DND-41 (cell line): ENCODE results near the gene CEP55.

Experiments used
- ATAC-seq: fragments of 200-7000 bp; cut with Tn5 transposase; 3 replicates; pipeline ENCODE4 v1.9.1; 2021; ENCODE audit warnings: low read depth; ENCODE audit not compliant: insufficient read depth
- DNase-seq: peaks from one replicate; pipeline ENCODE4 v3.0.0-alpha.2; 2020
- H2AFZ ChIP-seq: 2 replicates; pipeline ENCODE4 v1.6.0; 2012; ENCODE audit warnings: low read depth, low read length
- H3K27ac ChIP-seq: 2 replicates; pipeline ENCODE4 v1.5.1; 2012; ENCODE audit warnings: low read length, inconsistent platforms
- H3K27me3 ChIP-seq: fragments of 200-600 bp; sonication (generic); 2 replicates; pipeline ENCODE4 v1.6.0; 2012; ENCODE audit warnings: low read length, mild to moderate bottlenecking, inconsistent platforms; ENCODE audit not compliant: insufficient read depth, poor library complexity
- H3K36me3 ChIP-seq: 2 replicates; pipeline ENCODE4 v1.5.1; 2012; ENCODE audit warnings: low read length, inconsistent platforms; ENCODE audit not compliant: insufficient read depth
- H3K4me1 ChIP-seq: 2 replicates; pipeline ENCODE4 v1.5.1; 2012; ENCODE audit warnings: mild to moderate bottlenecking, low read length; ENCODE audit not compliant: insufficient read depth
- H3K4me2 ChIP-seq: 2 replicates; pipeline ENCODE4 v1.6.0; 2012; ENCODE audit warnings: mild to moderate bottlenecking, moderate library complexity, low read length, inconsistent platforms; ENCODE audit not compliant: insufficient read depth
- H3K4me3 ChIP-seq, 2 experiments: fragments of 200-600 bp in 1 of 2; shearing (Covaris generic) in 1 of 2; 2 replicates each; pipeline ENCODE4 v1.5.1; 2012 to 2016; ENCODE audit warnings: inconsistent platforms in 2 of 2, low read length in 2 of 2, mild to moderate bottlenecking in 2 of 2, low read depth in 1 of 2, moderate library complexity in 1 of 2
- H3K79me2 ChIP-seq: 2 replicates; pipeline ENCODE4 v1.6.0; 2012; ENCODE audit warnings: low read length, inconsistent platforms; ENCODE audit not compliant: insufficient read depth
- H3K9ac ChIP-seq: 2 replicates; pipeline ENCODE4 v1.6.0; 2012; ENCODE audit warnings: low read depth, mild to moderate bottlenecking, inconsistent platforms, low read length, moderate library complexity
- H3K9me3 ChIP-seq: 2 replicates; pipeline ENCODE4 v1.5.1; 2012; ENCODE audit warnings: low read length, moderate library complexity, mild to moderate bottlenecking, inconsistent platforms; ENCODE audit not compliant: insufficient read depth, severe bottlenecking
- H4K20me1 ChIP-seq: 2 replicates; pipeline ENCODE4 v1.6.0; 2012; ENCODE audit warnings: low read length; ENCODE audit not compliant: insufficient read depth
- EZH2 ChIP-seq: IDR thresholded peaks from 3 replicates; pipeline ENCODE4 v1.6.1; 2012; ENCODE audit warnings: borderline replicate concordance, low read depth, mild to moderate bottlenecking, moderate library complexity, low read length, inconsistent platforms; ENCODE audit not compliant: severe bottlenecking
- TF ChIP-seq, protein P1 (sequence below): IDR thresholded peaks from 2 replicates; pipeline ENCODE4 v1.5.1; 2012; ENCODE audit warnings: borderline replicate concordance, low read length, moderate library complexity, mild to moderate bottlenecking; ENCODE audit not compliant: poor library complexity, severe bottlenecking; ENCODE audit errors: extremely low read depth

Gene CEP55

DNA sequence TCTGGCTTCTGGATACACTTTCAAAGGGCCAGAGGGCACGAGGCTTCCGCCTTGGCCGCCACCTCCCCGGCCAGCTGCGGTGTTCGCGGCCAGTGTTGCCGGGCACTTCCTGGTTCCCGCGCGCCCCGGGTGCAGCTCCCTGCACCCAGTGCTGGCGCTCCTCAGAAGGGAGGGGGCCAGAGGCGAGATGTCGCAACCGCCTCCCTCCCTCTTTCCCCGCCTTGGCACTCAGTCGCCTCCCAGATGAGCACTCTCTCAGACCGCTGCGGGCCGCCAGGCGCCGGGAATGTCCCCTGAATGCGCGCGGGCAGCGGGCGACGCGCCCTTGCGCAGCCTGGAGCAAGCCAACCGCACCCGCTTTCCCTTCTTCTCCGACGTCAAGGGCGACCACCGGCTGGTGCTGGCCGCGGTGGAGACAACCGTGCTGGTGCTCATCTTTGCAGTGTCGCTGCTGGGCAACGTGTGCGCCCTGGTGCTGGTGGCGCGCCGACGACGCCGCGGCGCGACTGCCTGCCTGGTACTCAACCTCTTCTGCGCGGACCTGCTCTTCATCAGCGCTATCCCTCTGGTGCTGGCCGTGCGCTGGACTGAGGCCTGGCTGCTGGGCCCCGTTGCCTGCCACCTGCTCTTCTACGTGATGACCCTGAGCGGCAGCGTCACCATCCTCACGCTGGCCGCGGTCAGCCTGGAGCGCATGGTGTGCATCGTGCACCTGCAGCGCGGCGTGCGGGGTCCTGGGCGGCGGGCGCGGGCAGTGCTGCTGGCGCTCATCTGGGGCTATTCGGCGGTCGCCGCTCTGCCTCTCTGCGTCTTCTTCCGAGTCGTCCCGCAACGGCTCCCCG, 70.2 kb downstream of the CEP55 start, which contains the start of gene FFAR4:
FFAR4 (plus strand) TSS at position 231 of the 842 bp plus-strand sequence; CDS start at position 287, 56 bp downstream.
- Histone ChIP-seq H3K4me3 (no peak within 1 kb of the TSS), H3K27me3 (no peaks in the 10 kb centered on the region), H2AFZ (no peak within 1 kb of the TSS), H3K9ac (no peak within 1 kb of the TSS), H3K4me2 (no peak within 1 kb of the TSS), H3K27ac (no peak within 1 kb of the TSS), H3K36me3 (no peaks in the 10 kb centered on the region), H3K4me1 (no peaks in the 10 kb centered on the region), H3K79me2 (no peaks in the 10 kb centered on the region), H4K20me1 (no peaks in the 10 kb centered on the region), H3K9me3 (no peaks in the 10 kb centered on the region)
- TF ChIP-seq, protein P1, sequence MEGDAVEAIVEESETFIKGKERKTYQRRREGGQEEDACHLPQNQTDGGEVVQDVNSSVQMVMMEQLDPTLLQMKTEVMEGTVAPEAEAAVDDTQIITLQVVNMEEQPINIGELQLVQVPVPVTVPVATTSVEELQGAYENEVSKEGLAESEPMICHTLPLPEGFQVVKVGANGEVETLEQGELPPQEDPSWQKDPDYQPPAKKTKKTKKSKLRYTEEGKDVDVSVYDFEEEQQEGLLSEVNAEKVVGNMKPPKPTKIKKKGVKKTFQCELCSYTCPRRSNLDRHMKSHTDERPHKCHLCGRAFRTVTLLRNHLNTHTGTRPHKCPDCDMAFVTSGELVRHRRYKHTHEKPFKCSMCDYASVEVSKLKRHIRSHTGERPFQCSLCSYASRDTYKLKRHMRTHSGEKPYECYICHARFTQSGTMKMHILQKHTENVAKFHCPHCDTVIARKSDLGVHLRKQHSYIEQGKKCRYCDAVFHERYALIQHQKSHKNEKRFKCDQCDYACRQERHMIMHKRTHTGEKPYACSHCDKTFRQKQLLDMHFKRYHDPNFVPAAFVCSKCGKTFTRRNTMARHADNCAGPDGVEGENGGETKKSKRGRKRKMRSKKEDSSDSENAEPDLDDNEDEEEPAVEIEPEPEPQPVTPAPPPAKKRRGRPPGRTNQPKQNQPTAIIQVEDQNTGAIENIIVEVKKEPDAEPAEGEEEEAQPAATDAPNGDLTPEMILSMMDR, result no peak
- TF ChIP-seq EZH2, result no peak
- DNase-seq (no peak), ATAC-seq (no peak)

- no peak for ATAC-seq
- no peak overlapping the region for H3K4me2 ChIP-seq
- no peak overlapping the region for H3K4me3 ChIP-seq
Observed at GRCh38 chr10:93567277-93568104, 71.1 kb downstream of the CEP55 start.

GRCh38 chr10:93568105-93568390, 71.6 kb downstream of the CEP55 start:
- no peak for DNase-seq
- H3K4me2 ChIP-seq, result no peak overlapping the region

More at GRCh38 chr10:93567277-93568104, 71.1 kb downstream of the CEP55 start:
- Histone ChIP-seq H3K9ac (no peak overlapping the region), H2AFZ (no peak overlapping the region), H3K79me2 (no peaks in the 10 kb centered on the region), H4K20me1 (no peaks in the 10 kb centered on the region), H3K27ac (no peak overlapping the region), H3K36me3 (no peaks in the 10 kb centered on the region), H3K27me3 (no peaks in the 10 kb centered on the region), H3K9me3 (no peaks in the 10 kb centered on the region), H3K4me1 (no peaks in the 10 kb centered on the region)
- no peak for DNase-seq
- no peak for TF ChIP-seq EZH2
- TF ChIP-seq, protein P1, result no peak

More at GRCh38 chr10:93568105-93568390, 71.6 kb downstream of the CEP55 start:
- H3K9me3 ChIP-seq, result no peaks in the 10 kb centered on the region
- no peak overlapping the region for H3K9ac ChIP-seq
- H3K36me3 ChIP-seq, result no peaks in the 10 kb centered on the region
- no peak for ATAC-seq
- TF ChIP-seq, protein P1, result no peak
- no peak overlapping the region for H3K4me3 ChIP-seq
- no peaks in the 10 kb centered on the region for H3K79me2 ChIP-seq
- no peaks in the 10 kb centered on the region for H3K4me1 ChIP-seq
- H3K27me3 ChIP-seq, result peaks cover 2% of the 10 kb centered on the region
- H2AFZ ChIP-seq, result no peak overlapping the region
- no peaks in the 10 kb centered on the region for H4K20me1 ChIP-seq
- no peak overlapping the region for H3K27ac ChIP-seq
